Caki2 (cell line): ENCODE measurements around the gene CD14. TPM values are rescaled to one million over a fixed set of nuclear protein-coding genes. Genes with fewer than 3 reads are reported as not detected.
"Not testable (repeated sequence)": the region's sequence is repeated elsewhere in the genome, so short reads cannot be mapped to it uniquely, and the experiment has no call there.

Experiments used
- DNase-seq: peaks from one replicate; pipeline ENCODE4 v3.0.0-alpha.2; 2015; ENCODE audit warnings: low read depth
- in situ Hi-C: cut with HindIII; loops from 2 replicates; pipeline ENCODE4 v1.10.0; 2016; ENCODE audit warnings: low sequenced_read_pairs, low pct_unique_long_range_greater_than_20kb, mixed read lengths
- total RNA-seq: library from RNA; depleted of rRNA; stranded (reverse); fragments of >200 nt; shearing (Covaris generic); gene quantifications from 2 replicates; pipeline ENCODE4 v1.2.3, GENCODE V29; 2014; ENCODE audit warnings: low replicate concordance; rRNA removed

The CD14 gene
- 0.96 TPM in 1 of 2 replicates, not detected in the other for total RNA-seq

DNA sequence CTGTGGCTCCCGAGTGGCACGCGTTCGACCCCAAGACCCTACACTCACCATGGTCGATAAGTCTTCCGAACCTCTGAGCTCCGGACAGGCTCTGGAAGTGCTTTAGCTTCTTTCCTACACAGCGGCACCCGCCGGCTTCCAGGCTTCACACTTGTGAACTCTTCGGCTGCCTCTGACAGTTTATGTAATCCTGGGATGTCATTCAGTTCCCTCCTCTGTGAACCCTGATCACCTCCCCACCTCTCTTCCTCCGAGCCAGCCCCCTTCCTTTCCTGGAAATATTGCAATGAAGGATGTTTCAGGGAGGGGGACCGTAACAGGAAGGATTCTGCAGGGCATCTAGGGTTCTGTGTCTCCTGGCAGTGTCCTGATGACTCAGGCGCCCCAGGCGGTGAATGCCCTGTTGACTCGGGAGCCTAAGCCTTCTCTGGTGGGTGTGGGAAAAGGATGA lies at the start of gene CD14:
TSS of gene CD14 (minus strand) at position 155 of the 451 bp plus-strand sequence. CDS start at position 51, 104 bp downstream.
- in situ Hi-C loops = no loop called here
- DNase-seq = no peak

DNA sequence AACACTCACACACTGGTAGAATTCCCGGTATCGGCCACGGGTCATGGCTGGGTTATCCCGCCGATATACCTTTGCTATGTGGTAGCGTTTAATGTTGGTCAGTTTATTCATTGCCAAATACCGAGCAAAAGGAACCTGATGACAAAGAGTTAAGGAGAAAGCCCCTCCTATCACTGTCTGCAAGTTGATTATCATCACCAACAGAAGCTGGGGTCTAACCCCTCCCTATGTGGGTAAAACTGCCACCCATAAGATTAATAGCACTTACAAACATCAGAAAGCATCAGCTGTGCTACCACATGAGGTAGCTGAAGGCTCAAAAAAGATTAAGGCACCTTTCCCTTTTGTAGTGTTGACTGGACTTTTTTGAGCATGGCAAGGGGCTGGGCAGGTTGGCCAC lies 46.0 kb upstream of the CD14 start:
- DNase-seq = no peak
- in situ Hi-C loops = no loop called here

DNA sequence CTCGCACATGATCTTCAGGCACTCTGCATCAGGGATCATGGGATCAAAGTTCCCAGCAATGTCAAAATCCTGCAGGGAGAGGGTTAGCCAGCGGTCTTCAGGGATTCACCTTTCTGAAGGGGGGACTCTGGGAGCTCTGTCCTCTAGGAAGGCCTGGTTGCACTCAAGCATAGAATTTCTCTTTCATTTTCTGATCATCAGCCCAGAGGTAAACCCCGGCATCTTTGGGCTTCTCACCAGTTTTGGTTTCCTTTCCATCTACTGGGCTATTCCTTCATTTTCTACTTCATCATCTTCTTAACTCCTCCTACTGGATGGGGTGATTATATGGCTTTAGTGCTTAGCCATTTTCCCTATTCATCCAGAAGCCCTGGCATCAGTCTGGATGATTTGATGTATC lies 45.0 kb upstream of the CD14 start:
- in situ Hi-C loops = no loop called here
- DNase-seq = no peak

DNA sequence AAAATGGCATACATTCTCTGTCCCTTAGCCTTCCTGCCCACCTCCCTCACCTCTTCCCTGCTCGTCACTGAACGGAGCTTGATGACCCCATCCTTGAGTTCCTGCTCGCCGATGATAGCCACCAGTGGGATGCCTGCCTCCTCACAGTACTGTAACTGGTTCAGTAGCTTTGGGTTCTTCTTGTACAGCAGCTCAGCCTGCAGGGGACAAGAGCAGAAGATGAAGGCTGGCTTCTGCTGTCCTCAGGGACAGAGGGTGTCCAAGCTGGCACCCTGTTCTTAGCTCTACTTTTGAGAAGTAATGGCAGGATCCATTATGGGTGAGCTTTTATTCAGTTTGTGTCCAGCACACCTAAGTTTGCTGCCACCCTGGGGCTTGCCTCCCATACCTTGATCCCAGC lies 41.7 kb upstream of the CD14 start:
- in situ Hi-C loops = no loop called here

DNA sequence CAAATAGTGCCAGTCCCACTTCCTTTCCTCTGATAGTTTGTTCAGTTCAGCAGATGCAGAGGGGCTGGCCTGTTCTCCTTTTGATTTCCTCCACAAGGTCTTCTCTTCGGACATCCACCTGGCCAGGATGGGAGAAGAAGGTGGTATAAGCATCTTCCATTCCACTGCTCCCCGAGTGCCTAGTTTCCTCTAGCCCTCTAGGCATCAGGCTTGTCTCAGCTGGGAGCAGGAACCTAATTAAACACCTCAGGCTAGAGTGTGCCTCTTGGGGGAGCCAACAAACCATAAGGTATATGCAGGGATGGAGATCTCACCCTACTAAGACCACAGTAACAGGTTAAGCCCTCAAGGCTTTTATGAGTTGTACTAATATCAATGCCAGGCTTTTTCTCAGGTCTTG lies 41.2 kb upstream of the CD14 start:
- in situ Hi-C loops = no loop called here
- DNase-seq = no peak

More for the DNA sequence above, 41.7 kb upstream of the CD14 start:
- no peak for DNase-seq

DNA sequence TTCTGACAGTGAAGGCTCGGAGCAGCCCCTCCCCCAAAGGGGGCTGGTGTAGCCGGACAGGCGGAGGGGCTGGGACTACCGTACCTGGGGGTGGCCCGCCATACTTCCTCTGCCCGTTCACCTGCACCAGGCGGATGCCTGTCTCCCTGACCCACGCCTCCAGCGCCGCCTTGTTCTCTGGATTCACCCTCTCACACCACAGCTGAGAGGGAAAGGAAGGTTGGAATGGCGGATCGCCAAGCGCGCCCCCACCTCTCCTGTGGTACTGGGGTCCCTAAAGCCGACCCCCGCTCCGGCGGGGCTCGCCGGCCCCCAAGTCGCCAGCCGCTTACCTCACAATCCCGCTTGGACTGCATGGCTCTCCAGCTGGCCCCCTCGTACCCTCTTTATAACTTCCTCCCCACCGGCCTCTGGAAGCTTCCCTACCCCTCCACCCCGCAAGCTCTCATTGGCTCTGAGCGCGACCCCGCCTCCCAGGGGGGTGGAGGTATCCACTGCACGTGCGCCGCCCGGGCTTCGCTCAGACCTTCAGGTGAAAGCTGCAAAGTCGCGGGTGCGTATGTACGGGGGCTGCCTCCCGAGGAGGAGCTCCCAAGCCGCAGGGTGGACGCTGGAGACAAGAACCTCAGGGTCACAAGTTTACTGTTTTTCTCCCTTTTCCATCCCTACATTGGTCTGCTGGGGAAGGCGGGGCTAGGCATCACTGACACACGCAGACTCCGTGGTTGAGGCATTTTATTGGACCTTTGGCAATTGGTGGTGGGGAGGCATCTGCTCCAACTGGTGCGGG lies 40.4 kb upstream of the CD14 start, which contains the start of gene DND1:
TSS of gene DND1 (minus strand) at position 390 of the 790 bp plus-strand sequence. CDS start at position 356, 34 bp downstream.
- DNase-seq = no peak
- in situ Hi-C loops = no loop called here

DNA sequence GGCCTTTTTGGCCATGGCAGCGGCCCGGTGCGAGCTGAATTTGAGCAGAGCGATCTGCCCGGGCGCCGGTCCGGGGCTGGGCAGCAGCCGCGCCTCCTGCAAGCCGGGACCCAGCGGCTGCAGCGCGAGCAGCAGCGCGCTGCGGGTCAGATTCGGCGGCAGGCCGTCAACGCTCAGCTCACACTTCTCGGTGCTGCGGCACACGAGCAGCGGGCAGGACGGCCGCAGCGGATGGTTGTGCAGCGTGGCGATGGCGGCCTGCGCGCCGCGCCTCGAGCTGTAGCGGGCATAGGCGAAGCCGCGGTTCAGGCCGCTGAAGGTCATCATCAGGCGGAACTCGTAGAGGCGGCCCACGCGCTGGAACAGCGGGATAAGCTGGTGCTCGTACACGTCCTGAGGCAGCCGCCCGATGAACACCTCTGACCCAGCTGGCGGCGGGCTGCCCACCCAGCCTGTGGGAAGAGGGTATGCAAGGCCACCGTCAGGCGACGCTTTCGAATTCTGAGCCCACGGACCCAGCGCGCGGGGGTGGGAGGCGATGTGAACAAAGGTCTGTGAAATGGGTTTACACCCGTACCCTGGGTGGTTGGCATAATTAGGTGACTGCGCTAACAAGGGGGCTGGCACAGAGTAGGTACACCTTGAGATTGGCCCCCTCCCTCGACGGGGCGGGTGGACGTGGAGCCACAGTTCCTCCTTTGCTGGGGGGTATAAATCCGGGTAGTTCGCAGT lies 39.6 kb upstream of the CD14 start:
- in situ Hi-C loops = no loop called here

DNA sequence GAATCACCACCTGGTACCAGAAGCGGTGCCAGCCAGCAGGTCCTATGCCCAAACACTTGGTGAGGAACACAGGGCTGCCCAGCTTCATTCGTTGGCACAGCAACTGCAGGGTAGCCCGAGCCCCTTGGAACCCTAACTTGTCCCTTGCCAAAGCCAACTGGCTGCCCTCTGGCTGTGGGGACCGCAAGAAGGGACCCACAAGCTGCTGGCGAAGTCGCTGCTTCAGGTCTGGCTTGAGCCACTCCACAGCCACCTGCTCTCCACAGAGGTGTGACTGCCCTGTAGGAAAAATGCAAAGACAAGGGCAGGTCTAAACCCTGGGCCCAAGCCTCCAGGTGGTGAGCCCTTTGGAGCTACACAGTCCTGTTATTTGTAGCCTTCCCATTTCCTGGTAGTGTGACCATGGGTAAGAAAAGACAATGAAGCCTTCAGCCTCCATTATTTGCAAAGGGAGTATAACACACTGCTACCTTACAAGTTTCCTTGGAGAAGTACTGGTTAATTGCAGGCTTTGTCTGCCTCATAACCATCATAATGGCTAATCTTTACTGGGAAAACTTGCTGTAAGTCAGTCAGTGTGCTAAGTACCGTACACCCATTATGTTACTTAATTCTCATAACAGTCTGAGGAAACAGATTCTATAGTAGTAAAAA lies 38.6 kb upstream of the CD14 start:
- in situ Hi-C loops = no loop called here
- DNase-seq = no peak

More for the DNA sequence above, 39.6 kb upstream of the CD14 start:
- DNase-seq = no peak

DNA sequence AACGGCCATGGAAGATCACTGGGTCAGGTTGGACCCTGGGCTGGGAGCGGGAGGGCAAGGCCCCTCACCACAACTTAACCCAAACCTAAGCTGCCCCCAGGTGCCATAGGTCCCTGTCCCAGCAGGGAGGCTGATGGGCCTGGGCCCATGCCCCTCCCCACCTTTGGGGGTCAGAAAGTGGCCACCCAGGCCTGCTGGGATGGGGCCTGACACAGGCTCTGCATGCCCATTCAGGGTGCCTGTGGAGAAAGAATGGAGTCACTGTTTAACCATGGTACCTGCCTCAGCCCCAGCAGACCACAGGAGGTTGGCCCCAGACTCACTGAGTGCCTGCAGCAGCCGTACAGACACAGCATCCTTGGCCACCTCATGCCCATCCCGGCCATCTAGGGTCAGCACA lies 38.1 kb upstream of the CD14 start:
- in situ Hi-C loops = not testable (repeated sequence)

DNA sequence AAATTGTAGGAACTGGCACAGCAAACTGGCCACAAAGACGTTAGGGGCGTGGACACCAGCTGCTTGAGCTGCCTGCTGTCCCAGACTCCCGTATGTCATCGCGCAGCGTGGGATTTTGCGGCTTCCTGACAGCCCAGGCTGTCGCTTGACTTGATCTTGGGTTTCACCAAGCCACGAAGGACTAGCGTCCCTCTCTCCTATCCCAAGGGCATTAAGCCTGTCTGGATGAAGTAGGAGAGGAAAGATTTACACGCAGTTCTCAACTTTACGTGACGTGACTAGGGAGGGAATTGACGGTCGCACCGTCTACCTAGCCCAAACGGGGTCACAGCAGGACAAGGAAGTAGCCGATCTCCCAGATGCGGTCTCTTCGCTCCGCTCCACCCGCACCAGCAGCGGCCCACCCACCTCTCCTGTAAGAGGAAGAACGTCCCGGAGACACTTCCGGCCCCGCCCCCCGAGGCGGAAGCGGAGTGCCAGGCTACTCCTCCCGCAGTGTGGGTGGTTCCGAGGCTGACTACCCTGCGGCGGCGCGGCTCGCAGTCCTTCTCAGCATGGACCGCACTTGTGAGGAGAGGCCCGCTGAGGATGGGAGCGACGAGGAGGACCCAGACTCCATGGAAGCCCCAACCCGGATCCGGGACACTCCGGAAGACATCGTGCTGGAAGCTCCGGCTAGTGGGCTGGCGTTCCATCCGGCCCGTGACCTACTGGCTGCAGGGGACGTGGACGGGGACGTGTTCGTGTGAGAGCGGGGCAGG lies 31.6 kb upstream of the CD14 start, which contains the start of gene WDR55:
TSS of gene WDR55 (plus strand) at position 546 of the 761 bp plus-strand sequence. CDS start at position 555, 9 bp downstream.
- in situ Hi-C loops = no loop called here
- DNase-seq = peak; percentile 90

More for the DNA sequence above, 38.1 kb upstream of the CD14 start:
- DNase-seq = not testable (repeated sequence)

DNA sequence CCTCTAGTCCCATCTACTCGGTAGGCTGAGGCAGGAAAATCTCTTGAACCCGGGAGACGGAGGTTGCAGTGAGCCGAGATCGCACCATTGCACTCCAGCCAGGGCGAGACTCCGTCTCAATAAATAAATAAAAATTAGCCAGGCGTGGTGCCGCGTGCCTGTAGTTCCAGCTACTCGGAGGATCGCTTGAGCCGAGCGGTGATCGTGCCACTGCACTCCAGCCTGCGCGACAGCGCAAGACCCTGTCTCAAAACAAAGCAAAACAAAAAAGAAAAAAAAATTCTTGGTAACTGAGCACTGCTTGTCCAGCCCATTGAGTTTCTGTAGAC lies 31.0 kb upstream of the CD14 start:
- in situ Hi-C loops = no loop called here
- DNase-seq = no peak

DNA sequence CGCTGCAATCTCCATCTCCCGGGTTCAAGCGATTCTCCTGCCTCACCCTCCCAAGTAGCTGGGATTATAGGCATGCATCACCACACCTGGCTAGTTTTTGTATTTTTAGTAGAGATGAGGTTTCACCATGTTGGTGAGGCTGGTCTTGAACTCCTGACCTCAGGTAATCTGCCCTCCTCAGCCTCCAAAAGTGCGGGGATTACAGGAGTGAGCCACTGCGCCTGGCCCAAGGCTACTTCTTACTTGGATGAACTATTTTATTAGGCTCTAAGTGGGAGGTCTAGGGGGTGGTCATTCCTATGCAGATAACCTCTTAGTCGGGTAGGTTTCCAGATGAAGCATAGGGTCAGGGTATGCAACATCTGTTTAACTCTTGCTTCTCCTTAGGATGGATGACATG lies 27.4 kb upstream of the CD14 start:
- DNase-seq = not testable (repeated sequence)

DNA sequence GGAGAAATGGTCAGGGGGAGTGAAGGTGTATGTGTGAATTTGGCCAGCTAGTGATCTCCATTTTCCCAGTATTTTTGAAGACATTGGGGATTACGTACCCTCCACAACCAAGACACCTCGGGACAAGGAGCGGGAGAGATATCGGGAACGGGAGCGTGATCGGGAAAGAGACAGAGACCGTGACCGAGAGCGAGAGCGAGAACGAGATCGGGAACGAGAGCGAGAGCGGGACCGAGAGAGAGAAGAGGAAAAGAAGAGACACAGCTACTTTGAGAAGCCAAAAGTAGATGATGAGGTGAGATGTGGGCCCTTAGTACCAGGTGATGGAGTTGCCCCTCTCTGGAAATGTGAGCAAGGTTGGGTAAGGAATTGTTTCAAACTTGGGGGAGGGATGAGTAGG lies 25.9 kb upstream of the CD14 start:
- no peak for DNase-seq
- in situ Hi-C loops = no loop called here

More for the DNA sequence above, 27.4 kb upstream of the CD14 start:
- in situ Hi-C loops = not testable (repeated sequence)

DNA sequence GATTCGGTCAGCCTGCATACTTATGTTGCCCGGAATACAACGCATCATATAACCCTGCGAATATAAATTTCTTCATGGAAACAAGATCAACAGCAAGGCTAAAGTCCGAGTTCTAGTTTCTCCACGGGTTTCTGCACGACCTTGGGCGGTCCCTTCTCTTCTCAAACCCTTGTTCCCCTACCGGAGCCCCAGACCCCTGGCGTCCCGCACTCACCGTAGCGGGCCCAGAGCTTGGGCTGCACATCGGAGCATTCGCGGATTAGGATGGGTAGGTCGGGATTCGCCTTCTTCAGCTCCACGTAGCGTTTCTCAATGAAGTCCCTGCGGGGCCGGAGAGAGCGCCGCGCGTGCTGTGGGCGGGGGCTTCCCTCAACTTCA lies 14.1 kb upstream of the CD14 start:
- in situ Hi-C loops = no loop called here
- DNase-seq = no peak

DNA sequence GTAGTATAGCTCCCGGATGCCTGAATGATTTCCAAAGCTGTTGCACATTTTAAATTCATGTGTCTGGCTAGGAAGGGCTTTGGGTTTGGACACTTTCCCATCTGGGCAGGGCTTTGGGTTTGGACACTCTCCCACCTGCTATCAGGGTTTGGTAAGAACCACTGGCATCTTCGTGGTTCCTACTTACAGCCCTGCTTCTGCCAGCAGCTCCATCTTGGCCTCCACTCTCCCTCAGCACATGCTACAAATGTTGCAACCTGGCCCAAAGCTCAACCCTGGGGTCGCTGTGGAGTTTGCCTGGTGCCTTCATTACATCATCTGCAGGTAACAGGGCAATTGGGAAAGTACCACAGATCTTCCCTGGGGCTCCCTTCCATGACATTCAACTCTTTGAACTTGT lies 9.7 kb upstream of the CD14 start:
- in situ Hi-C loops = no loop called here
- no peak for DNase-seq

DNA sequence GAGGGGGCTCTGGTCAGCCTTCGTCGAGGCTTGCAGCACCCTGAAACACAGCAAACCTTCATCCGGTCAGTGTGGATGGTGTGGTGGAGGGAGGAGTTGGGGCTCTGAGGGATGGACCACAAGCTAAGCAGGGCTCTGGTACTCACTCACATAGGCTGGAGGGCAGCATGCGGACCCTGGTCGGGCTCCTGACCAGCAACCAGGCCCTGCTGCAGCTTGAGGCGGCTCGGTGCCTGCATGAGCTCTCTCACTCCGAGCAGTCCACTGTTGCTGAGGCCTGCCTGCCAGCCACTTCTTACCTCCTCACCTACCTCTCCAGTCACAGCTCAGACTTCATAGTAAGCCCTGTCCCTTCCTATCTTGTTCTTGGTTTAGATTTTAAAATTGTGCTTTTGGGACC lies 8.7 kb upstream of the CD14 start:
- in situ Hi-C loops = no loop called here
- DNase-seq = no peak

DNA sequence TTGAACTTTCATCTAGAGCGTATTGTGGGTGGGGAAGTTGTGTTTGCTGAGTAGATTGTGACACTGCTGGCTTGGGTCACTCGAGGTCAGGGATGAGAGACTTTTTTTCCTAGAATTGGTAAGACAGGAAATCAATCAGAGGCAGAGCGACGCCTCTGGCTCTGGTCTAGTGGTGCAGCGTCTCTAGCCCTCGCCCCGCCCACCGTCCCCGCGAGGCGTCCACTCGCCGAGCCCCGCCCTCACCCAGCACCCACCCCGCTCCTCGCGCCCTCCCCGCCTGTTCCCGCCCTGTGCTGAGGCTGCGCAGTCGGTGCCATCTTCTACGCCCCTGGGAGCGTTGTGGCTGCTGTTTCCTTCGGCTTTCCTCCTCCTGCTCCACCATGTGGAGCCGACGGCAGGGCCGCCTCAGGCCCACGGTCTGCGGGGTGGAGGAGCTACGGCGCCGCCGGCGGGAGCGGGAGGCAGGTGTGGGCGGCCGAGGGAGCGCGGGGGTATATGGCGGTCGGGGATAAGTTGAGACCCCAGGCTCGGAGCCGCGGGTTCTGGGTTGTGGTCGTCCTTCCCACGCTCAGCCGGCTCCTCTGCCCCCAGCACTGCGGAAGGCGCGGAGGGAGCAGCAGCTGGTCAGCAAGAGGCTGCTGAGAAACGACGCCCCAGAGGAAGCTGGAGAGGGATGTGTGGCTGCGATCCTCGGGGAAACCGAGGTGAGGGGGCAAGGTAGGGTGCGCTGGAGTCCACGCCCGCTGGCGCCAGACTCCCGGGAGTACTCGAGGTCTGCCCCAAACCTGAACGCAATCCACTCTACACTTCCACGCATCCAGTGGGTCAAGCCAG lies 6.4 kb upstream of the CD14 start, which contains the start of gene TMCO6:
TSS of gene TMCO6 (plus strand) at position 304 of the 834 bp plus-strand sequence. CDS start at position 381, 77 bp downstream.
- peak; percentile 88 for DNase-seq
- in situ Hi-C loops = no loop called here
